ENCODE results near the gene SULT1A1. TPM values are rescaled to one million over a fixed set of nuclear protein-coding genes. Genes with fewer than 3 reads are reported as not detected.
"Not testable (repeated sequence)": the region's sequence is repeated elsewhere in the genome, so short reads cannot be mapped to it uniquely, and the experiment has no call there.

Gene SULT1A1
- total RNA-seq, 5 donors from 2014 or later (not counting 1 experiment from before 2014, with no cell fraction given) = 13.3 to 19.0 (median 15.8) TPM

- no CpG with 5 or more reads among the region's 7 CpGs for WGBS (ENCODE audit: insufficient coverage)
- H3K4me1 Mint-ChIP-seq; DNase-seq; POLR2A ChIA-PET; H3K36me3 ChIP-seq (ENCODE audit: control insufficient read depth in 2 of 2, extremely low read depth in 1 of 2, insufficient read depth in 1 of 2, low read length in 1 of 2); H3K36me3 Mint-ChIP-seq; H3K27ac Mint-ChIP-seq; H3K9me3 ChIP-seq; H3K9me3 Mint-ChIP-seq; H3K4me3 ChIP-seq (ENCODE audit: control insufficient read depth in 1 of 2, extremely low read depth in 1 of 2, low read length in 1 of 2); H3K27me3 ChIP-seq (replicated peaks in 1 of 2; ENCODE audit: control insufficient read depth in 2 of 2, extremely low read depth in 1 of 2, insufficient read depth in 2 of 2, low read length in 1 of 2); CTCF ChIA-PET; H3K27me3 Mint-ChIP-seq; ATAC-seq (replicated peaks in 1 of 4); H3K4me3 Mint-ChIP-seq; H3K27ac ChIP-seq (ENCODE audit: low read length); H3K4me1 ChIP-seq (ENCODE audit: control insufficient read depth in 1 of 2, extremely low read depth in 1 of 2, insufficient read depth in 2 of 2, low read length in 2 of 2): not testable (repeated sequence)
Observed at GRCh38 chr16:28616224-28616577, 6.4 kb upstream of the SULT1A1 start.

GRCh38 chr16:28615486-28616223, 5.8 kb upstream of the SULT1A1 start:
- H3K4me3 ChIP-seq (ENCODE audit: control insufficient read depth in 1 of 2, extremely low read depth in 1 of 2, low read length in 1 of 2); CTCF ChIA-PET; H3K9me3 ChIP-seq; H3K4me3 Mint-ChIP-seq; H3K4me1 ChIP-seq (ENCODE audit: control insufficient read depth in 1 of 2, extremely low read depth in 1 of 2, insufficient read depth in 2 of 2, low read length in 2 of 2); ATAC-seq (replicated peaks in 1 of 4); H3K27me3 ChIP-seq (replicated peaks in 1 of 2; ENCODE audit: control insufficient read depth in 2 of 2, extremely low read depth in 1 of 2, insufficient read depth in 2 of 2, low read length in 1 of 2); H3K4me1 Mint-ChIP-seq; H3K36me3 ChIP-seq (ENCODE audit: control insufficient read depth in 2 of 2, extremely low read depth in 1 of 2, insufficient read depth in 1 of 2, low read length in 1 of 2); H3K36me3 Mint-ChIP-seq; POLR2A ChIA-PET; H3K27ac Mint-ChIP-seq; H3K9me3 Mint-ChIP-seq; H3K27ac ChIP-seq (ENCODE audit: low read length); H3K27me3 Mint-ChIP-seq: not testable (repeated sequence)
- 79% methylated on average over 5 of the region's 24 CpGs for WGBS (ENCODE audit: insufficient coverage)
- DNase-seq = peak in 5 of 35 experiments; percentile 7 to 44 (median 11)

GRCh38 chr16:28614561-28614960, 4.7 kb upstream of the SULT1A1 start:
- H3K27me3 Mint-ChIP-seq; H3K27ac ChIP-seq (ENCODE audit: low read length); H3K9me3 Mint-ChIP-seq; H3K9me3 ChIP-seq; POLR2A ChIA-PET; H3K4me3 ChIP-seq (ENCODE audit: control insufficient read depth in 1 of 2, extremely low read depth in 1 of 2, low read length in 1 of 2); H3K36me3 Mint-ChIP-seq; H3K27me3 ChIP-seq (replicated peaks in 1 of 2; ENCODE audit: control insufficient read depth in 2 of 2, extremely low read depth in 1 of 2, insufficient read depth in 2 of 2, low read length in 1 of 2); DNase-seq; H3K4me1 ChIP-seq (ENCODE audit: control insufficient read depth in 1 of 2, extremely low read depth in 1 of 2, insufficient read depth in 2 of 2, low read length in 2 of 2); H3K36me3 ChIP-seq (ENCODE audit: control insufficient read depth in 2 of 2, extremely low read depth in 1 of 2, insufficient read depth in 1 of 2, low read length in 1 of 2); ATAC-seq (replicated peaks in 1 of 4); H3K4me3 Mint-ChIP-seq; CTCF ChIA-PET; H3K27ac Mint-ChIP-seq: not testable (repeated sequence)
- no CpG with 5 or more reads among the region's 16 CpGs for WGBS (ENCODE audit: insufficient coverage)
- H3K4me1 Mint-ChIP-seq = peaks cover 12 to 16% (median 14%) of the 10 kb centered on the region in 3 donors

- CTCF ChIA-PET; H3K9me3 Mint-ChIP-seq; H3K4me3 Mint-ChIP-seq; DNase-seq; H3K27ac Mint-ChIP-seq; H3K9me3 ChIP-seq; H3K27ac ChIP-seq (ENCODE audit: low read length); H3K36me3 Mint-ChIP-seq; H3K27me3 Mint-ChIP-seq; H3K4me3 ChIP-seq (ENCODE audit: control insufficient read depth in 1 of 2, extremely low read depth in 1 of 2, low read length in 1 of 2); POLR2A ChIA-PET; ATAC-seq (replicated peaks in 1 of 4); H3K4me1 ChIP-seq (ENCODE audit: control insufficient read depth in 1 of 2, extremely low read depth in 1 of 2, insufficient read depth in 2 of 2, low read length in 2 of 2); H3K27me3 ChIP-seq (replicated peaks in 1 of 2; ENCODE audit: control insufficient read depth in 2 of 2, extremely low read depth in 1 of 2, insufficient read depth in 2 of 2, low read length in 1 of 2); H3K36me3 ChIP-seq (ENCODE audit: control insufficient read depth in 2 of 2, extremely low read depth in 1 of 2, insufficient read depth in 1 of 2, low read length in 1 of 2): not testable (repeated sequence)
- peaks cover 14 to 23% (median 17%) of the 10 kb centered on the region in 3 donors for H3K4me1 Mint-ChIP-seq
- no CpG with 5 or more reads among the region's 26 CpGs for WGBS (ENCODE audit: insufficient coverage)
Observed at GRCh38 chr16:28613912-28614311, 4.1 kb upstream of the SULT1A1 start.

- DNase-seq; POLR2A ChIA-PET; H3K27me3 ChIP-seq (replicated peaks in 1 of 2; ENCODE audit: control insufficient read depth in 2 of 2, extremely low read depth in 1 of 2, insufficient read depth in 2 of 2, low read length in 1 of 2); H3K4me1 ChIP-seq (ENCODE audit: control insufficient read depth in 1 of 2, extremely low read depth in 1 of 2, insufficient read depth in 2 of 2, low read length in 2 of 2); H3K9me3 ChIP-seq; CTCF ChIA-PET; H3K4me3 ChIP-seq (ENCODE audit: control insufficient read depth in 1 of 2, extremely low read depth in 1 of 2, low read length in 1 of 2); H3K4me3 Mint-ChIP-seq; H3K27me3 Mint-ChIP-seq; H3K36me3 ChIP-seq (ENCODE audit: control insufficient read depth in 2 of 2, extremely low read depth in 1 of 2, insufficient read depth in 1 of 2, low read length in 1 of 2); H3K9me3 Mint-ChIP-seq; H3K27ac Mint-ChIP-seq; H3K36me3 Mint-ChIP-seq; H3K27ac ChIP-seq (ENCODE audit: low read length): not testable (repeated sequence)
- ATAC-seq (replicated peaks in 1 of 4) = peak; percentile 96 to 99 (median 98)
- H3K4me1 Mint-ChIP-seq = peaks cover 14 to 23% (median 17%) of the 10 kb centered on the region in 3 donors
- WGBS (ENCODE audit: insufficient coverage) = no CpG with 5 or more reads among the region's 17 CpGs
Observed at GRCh38 chr16:28612359-28613280, 2.8 kb upstream of the SULT1A1 start.

- Histone ChIP-seq H3K9me3 (no peaks in the 10 kb centered on the region), H3K27ac (ENCODE audit: low read length) (no peak overlapping the region), H3K27me3 (replicated peaks in 1 of 2; ENCODE audit: control insufficient read depth in 2 of 2, extremely low read depth in 1 of 2, insufficient read depth in 2 of 2, low read length in 1 of 2) (no peaks in the 10 kb centered on the region), H3K4me3 (ENCODE audit: control insufficient read depth in 1 of 2, extremely low read depth in 1 of 2, low read length in 1 of 2) (no peak overlapping the region), H3K4me1 (ENCODE audit: control insufficient read depth in 1 of 2, extremely low read depth in 1 of 2, insufficient read depth in 2 of 2, low read length in 2 of 2) (peaks cover 2 to 7% of the 10 kb centered on the region in 2 experiments), H3K36me3 (ENCODE audit: control insufficient read depth in 2 of 2, extremely low read depth in 1 of 2, insufficient read depth in 1 of 2, low read length in 1 of 2) (peaks cover 0 to 3% of the 10 kb centered on the region in 2 donors)
- Mint-ChIP-seq H3K27ac (peak overlapping the region; percentile 18 to 52), H3K27me3 (no peaks in the 10 kb centered on the region), H3K9me3 (no peaks in the 10 kb centered on the region), H3K4me1 (peaks cover 14 to 23% (median 16%) of the 10 kb centered on the region in 3 donors), H3K36me3 (no peaks in the 10 kb centered on the region), H3K4me3 (no peak overlapping the region)
- no peak for DNase-seq
- POLR2A ChIA-PET = no interaction called here
- no CpG with 5 or more reads among the region's 10 CpGs for WGBS (ENCODE audit: insufficient coverage)
- no peak for ATAC-seq (replicated peaks in 1 of 4)
- CTCF ChIA-PET = no interaction called here
Observed at GRCh38 chr16:28610595-28611191, 849 bp upstream of the SULT1A1 start.
